ENCODE measurements around the gene IGF1.

Gene IGF1

GRCh38 chr12:102364709-102365108, 115.7 kb downstream of the IGF1 start:
- TF ChIP-seq REST (IDR thresholded peaks at IDR 0.05; ENCODE audit: insufficient read depth in 1 of 2, low read depth in 2 of 2, low read length in 2 of 2) (no peak), FOXP2 (optimal IDR thresholded peaks at IDR 0.05; ENCODE audit: borderline replicate concordance, extremely low read depth, extremely low read length, insufficient read depth) (no peak), SIN3A (IDR thresholded peaks at IDR 0.05; ENCODE audit: borderline replicate concordance, insufficient read depth, low read length) (no peak), POLR2AphosphoS5 (IDR thresholded peaks at IDR 0.05; ENCODE audit: low read depth, low read length) (no peak), TAF1 (IDR thresholded peaks at IDR 0.05; ENCODE audit: borderline replicate concordance, insufficient read depth, low read length) (no peak)

- TF ChIP-seq REST (IDR thresholded peaks at IDR 0.05; ENCODE audit: insufficient read depth in 1 of 2, low read depth in 2 of 2, low read length in 2 of 2) (no peak), POLR2AphosphoS5 (IDR thresholded peaks at IDR 0.05; ENCODE audit: low read depth, low read length) (no peak), TAF1 (IDR thresholded peaks at IDR 0.05; ENCODE audit: borderline replicate concordance, insufficient read depth, low read length) (no peak), SIN3A (IDR thresholded peaks at IDR 0.05; ENCODE audit: borderline replicate concordance, insufficient read depth, low read length) (no peak)
Observed at GRCh38 chr12:102356690-102357089, 123.7 kb downstream of the IGF1 start.

GRCh38 chr12:102351322-102351721, 129.0 kb downstream of the IGF1 start:
- TF ChIP-seq POLR2AphosphoS5 (IDR thresholded peaks at IDR 0.05; ENCODE audit: low read depth, low read length) (no peak), SIN3A (IDR thresholded peaks at IDR 0.05; ENCODE audit: borderline replicate concordance, insufficient read depth, low read length) (no peak), REST (IDR thresholded peaks at IDR 0.05; ENCODE audit: insufficient read depth in 1 of 2, low read depth in 2 of 2, low read length in 2 of 2) (no peak), TAF1 (IDR thresholded peaks at IDR 0.05; ENCODE audit: borderline replicate concordance, insufficient read depth, low read length) (no peak), FOXP2 (optimal IDR thresholded peaks at IDR 0.05; ENCODE audit: borderline replicate concordance, extremely low read depth, extremely low read length, insufficient read depth) (no peak)

GRCh38 chr12:102350070-102350469, 130.3 kb downstream of the IGF1 start:
- TF ChIP-seq FOXP2 (optimal IDR thresholded peaks at IDR 0.05; ENCODE audit: borderline replicate concordance, extremely low read depth, extremely low read length, insufficient read depth) (no peak), POLR2AphosphoS5 (IDR thresholded peaks at IDR 0.05; ENCODE audit: low read depth, low read length) (no peak), TAF1 (IDR thresholded peaks at IDR 0.05; ENCODE audit: borderline replicate concordance, insufficient read depth, low read length) (no peak), REST (IDR thresholded peaks at IDR 0.05; ENCODE audit: insufficient read depth in 1 of 2, low read depth in 2 of 2, low read length in 2 of 2) (no peak), SIN3A (IDR thresholded peaks at IDR 0.05; ENCODE audit: borderline replicate concordance, insufficient read depth, low read length) (no peak)

GRCh38 chr12:102349079-102349478, 131.3 kb downstream of the IGF1 start:
- TF ChIP-seq FOXP2 (optimal IDR thresholded peaks at IDR 0.05; ENCODE audit: borderline replicate concordance, extremely low read depth, extremely low read length, insufficient read depth): no peak
- TF ChIP-seq SIN3A (IDR thresholded peaks at IDR 0.05; ENCODE audit: borderline replicate concordance, insufficient read depth, low read length): no peak
- TF ChIP-seq REST (IDR thresholded peaks at IDR 0.05; ENCODE audit: insufficient read depth in 1 of 2, low read depth in 2 of 2, low read length in 2 of 2): no peak
- TF ChIP-seq POLR2AphosphoS5 (IDR thresholded peaks at IDR 0.05; ENCODE audit: low read depth, low read length): no peak
- no peak for TF ChIP-seq TAF1 (IDR thresholded peaks at IDR 0.05; ENCODE audit: borderline replicate concordance, insufficient read depth, low read length)

Measured in PFSK-1 (cell line).